ENCODE results near the gene TAF4B. TPM values are rescaled to one million over a fixed set of nuclear protein-coding genes. Genes with fewer than 3 reads are reported as not detected.

The TAF4B gene
- total and polyA plus RNA-seq, 9 donors, result 5.0 to 19.1 (median 7.8) TPM

DNA sequence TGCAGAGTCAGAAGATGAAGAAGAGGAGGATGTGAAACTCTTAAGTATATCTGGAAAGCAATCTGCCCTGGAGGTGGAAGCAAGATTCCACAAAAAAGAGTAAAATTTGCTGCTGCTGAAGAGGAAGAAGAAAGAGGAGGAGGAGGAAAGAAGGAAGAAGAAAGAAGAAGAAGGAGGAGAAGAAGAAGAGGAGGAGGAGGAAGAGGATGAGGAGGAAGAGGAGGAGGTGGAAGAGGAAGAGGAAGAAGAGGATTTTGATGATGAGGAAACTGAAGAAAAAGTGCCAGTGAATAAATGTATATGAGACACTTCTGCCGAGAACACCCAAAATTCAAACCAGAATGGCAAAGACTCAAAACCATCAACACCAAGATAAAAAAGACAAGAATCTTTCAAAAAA, 20.9 kb upstream of the TAF4B start:
- H3K4me3 ChIP-seq, result no peak overlapping the region
- WGBS, 3 donors, result 82 to 95% (median 93%) methylated on average over 1 of the region's 1 CpG
- no peak overlapping the region for H3K27ac ChIP-seq
- H3K27me3 ChIP-seq, result no peaks in the 10 kb centered on the region
- H3K4me1 ChIP-seq (ENCODE audit: insufficient read depth), result no peaks in the 10 kb centered on the region
- no peaks in the 10 kb centered on the region for H3K36me3 ChIP-seq
- no peaks in the 10 kb centered on the region for H3K9me3 ChIP-seq
- intact Hi-C loops (cut with DNase I), result no loop called here
- TF ChIP-seq POLR2A (IDR thresholded peaks at IDR 0.05) (no peak), CTCF (IDR thresholded peaks at IDR 0.05) (no peak), EP300 (IDR thresholded peaks at IDR 0.05) (no peak)
- no peak for DNase-seq

- 92 to 97% (median 96%) methylated on average over 2 of the region's 2 CpGs for WGBS, 3 donors
- no peaks in the 10 kb centered on the region for H3K27me3 ChIP-seq
- H3K36me3 ChIP-seq, result no peaks in the 10 kb centered on the region
- H3K4me1 ChIP-seq (ENCODE audit: insufficient read depth), result no peaks in the 10 kb centered on the region
- TF ChIP-seq POLR2A (IDR thresholded peaks at IDR 0.05) (no peak), CTCF (IDR thresholded peaks at IDR 0.05) (no peak)
- H3K9me3 ChIP-seq, result no peaks in the 10 kb centered on the region
- DNase-seq, result no peak
- no peak overlapping the region for H3K27ac ChIP-seq
- H3K4me3 ChIP-seq, result no peak overlapping the region
- intact Hi-C loops (cut with DNase I), result no loop called here
Measured at GRCh38 chr18:26206488-26206887, 19.8 kb upstream of the TAF4B start.

GRCh38 chr18:26207937-26208336, 18.3 kb upstream of the TAF4B start:
- Histone ChIP-seq H3K36me3 (no peaks in the 10 kb centered on the region), H3K27ac (no peak overlapping the region), H3K9me3 (no peaks in the 10 kb centered on the region), H3K4me3 (no peak overlapping the region), H3K4me1 (ENCODE audit: insufficient read depth) (no peaks in the 10 kb centered on the region), H3K27me3 (no peaks in the 10 kb centered on the region)
- TF ChIP-seq CTCF (IDR thresholded peaks at IDR 0.05) (no peak), EP300 (IDR thresholded peaks at IDR 0.05) (no peak), POLR2A (IDR thresholded peaks at IDR 0.05) (no peak)
- DNase-seq, result no peak
- intact Hi-C loops (cut with DNase I), result no loop called here
- WGBS, 3 donors, result 92 to 96% (median 93%) methylated on average over 3 of the region's 3 CpGs

DNA sequence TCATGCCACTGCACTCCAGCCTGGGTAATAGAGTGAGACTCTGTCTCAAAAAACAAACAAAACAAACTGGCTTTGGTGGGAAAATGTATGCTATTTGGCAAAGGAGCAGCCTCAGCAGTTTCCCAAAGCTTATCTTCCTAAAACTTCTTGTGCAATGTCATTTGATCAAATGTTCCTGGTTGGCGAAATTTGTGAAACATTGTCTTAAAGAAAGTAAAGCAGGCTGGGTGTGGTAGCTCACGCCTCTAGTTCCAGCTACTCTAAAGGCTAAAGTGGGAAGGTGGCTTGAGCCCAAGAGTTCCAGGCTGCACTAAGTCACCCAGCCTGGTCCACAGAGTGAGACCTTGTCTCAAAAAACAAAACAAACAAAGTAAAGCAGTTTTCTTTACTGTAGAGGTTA, 17.3 kb upstream of the TAF4B start:
- TF ChIP-seq CTCF (IDR thresholded peaks at IDR 0.05) (no peak), EP300 (IDR thresholded peaks at IDR 0.05) (no peak), POLR2A (IDR thresholded peaks at IDR 0.05) (no peak)
- intact Hi-C loops (cut with DNase I), result no loop called here
- no peaks in the 10 kb centered on the region for H3K9me3 ChIP-seq
- no peak overlapping the region for H3K4me3 ChIP-seq
- no peaks in the 10 kb centered on the region for H3K36me3 ChIP-seq
- WGBS, 3 donors, result 78 to 83% (median 80%) methylated on average over 2 of the region's 2 CpGs
- H3K4me1 ChIP-seq (ENCODE audit: insufficient read depth), result no peaks in the 10 kb centered on the region
- no peak overlapping the region for H3K27ac ChIP-seq
- no peak for DNase-seq
- H3K27me3 ChIP-seq, result no peaks in the 10 kb centered on the region

DNA sequence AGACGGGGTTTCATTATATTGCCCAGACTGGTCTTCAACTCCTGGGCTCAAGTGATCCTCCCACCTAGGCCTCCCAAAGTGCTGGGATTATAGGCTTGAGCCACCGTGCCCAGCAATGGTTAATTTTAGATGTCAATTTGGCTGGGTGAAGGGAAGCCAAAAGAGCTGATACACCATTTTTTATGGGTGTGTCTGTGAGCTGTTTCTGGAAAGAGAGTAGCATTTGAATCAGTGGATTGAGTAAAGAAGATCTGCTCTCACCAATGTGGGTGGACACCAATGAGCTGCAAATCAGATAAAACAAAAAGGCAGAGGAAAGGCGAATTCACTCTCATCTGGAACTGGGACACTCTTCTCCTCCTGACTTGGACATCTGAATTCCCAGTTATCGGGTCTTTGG, 16.1 kb upstream of the TAF4B start:
- intact Hi-C loops (cut with DNase I), result no loop called here
- 91 to 93% (median 91%) methylated on average over 4 of the region's 4 CpGs for WGBS, 3 donors
- H3K36me3 ChIP-seq, result no peaks in the 10 kb centered on the region
- TF ChIP-seq POLR2A (IDR thresholded peaks at IDR 0.05) (no peak), CTCF (IDR thresholded peaks at IDR 0.05) (no peak), EP300 (IDR thresholded peaks at IDR 0.05) (no peak)
- no peaks in the 10 kb centered on the region for H3K4me1 ChIP-seq (ENCODE audit: insufficient read depth)
- no peaks in the 10 kb centered on the region for H3K9me3 ChIP-seq
- H3K27me3 ChIP-seq, result no peaks in the 10 kb centered on the region
- DNase-seq, result no peak
- no peak overlapping the region for H3K27ac ChIP-seq
- no peak overlapping the region for H3K4me3 ChIP-seq

Data from ovary (tissue), 9 donors.